Activated naive CD4-positive, alpha-beta T cell treated with anti-CD3 and anti-CD28 coated beads for 36 hours (primary cell): ENCODE results near the gene USP4. TPM values are rescaled to one million over a fixed set of nuclear protein-coding genes. Genes with fewer than 3 reads are reported as not detected.
"Not testable (repeated sequence)": the region's sequence is repeated elsewhere in the genome, so short reads cannot be mapped to it uniquely, and the experiment has no call there.

Source experiments
- CTCF ChIA-PET: fragments of 350-600 bp; sonication (Branson Sonifier 250); formaldehyde crosslinking; loops from one replicate; lab custom pipeline; 2021; ENCODE audit warnings: antibody characterized with exemption; lab: Charles Lee
- DNase-seq: peaks from one replicate; pipeline ENCODE4 v3.0.0-alpha.2; 2020
- H3K27ac Mint-ChIP-seq: one replicate; pipeline ENCODE4 v1.8.0; 2021; ENCODE audit warnings: mild to moderate bottlenecking, mixed read lengths
- H3K27me3 Mint-ChIP-seq: one replicate; pipeline ENCODE4 v1.8.0; 2021; ENCODE audit warnings: low read depth, mixed read lengths
- H3K36me3 Mint-ChIP-seq: one replicate; pipeline ENCODE4 v1.8.0; 2021; ENCODE audit warnings: low read depth, mixed read lengths
- H3K4me1 Mint-ChIP-seq: one replicate; pipeline ENCODE4 v1.8.0; 2021; ENCODE audit warnings: low read depth, mixed read lengths
- H3K4me3 Mint-ChIP-seq: one replicate; pipeline ENCODE4 v1.8.0; 2021; ENCODE audit warnings: mild to moderate bottlenecking, moderate library complexity, mixed read lengths
- H3K9me3 Mint-ChIP-seq: one replicate; pipeline ENCODE4 v1.8.0; 2021; ENCODE audit warnings: mixed read lengths
- intact Hi-C: fragments of 100-400 bp; cut with micrococcal nuclease; formaldehyde crosslinking; loops from one replicate; pipeline ENCODE4 v1.15.1; 2023
- microRNA-seq: library from miRNA; unstranded; fragments of <30 nt; microRNA quantifications from one replicate; pipeline ENCODE4 v1.2.0, GENCODE V29; 2022; ENCODE audit warnings: borderline microRNAs expressed, borderline replicate concordance
- total RNA-seq, 2 experiments: library from RNA; stranded (reverse); gene quantifications; one replicate each; pipeline ENCODE4 v1.2.3, GENCODE V29; 2021

Gene USP4
- total RNA-seq, 2 experiments from 2014 or later: 68.0 to 69.7 TPM

GRCh38 chr3:49236226-49236625, 103.6 kb downstream of the USP4 start:
- intact Hi-C loops: loop anchor here (5.0 kb wide), 1 partner anchor 64 kb away; the partner anchor contains the start of gene KLHDC8B
- Mint-ChIP-seq H3K36me3 (no peaks in the 10 kb centered on the region), H3K27ac (no peak overlapping the region), H3K27me3 (no peaks in the 10 kb centered on the region), H3K4me1 (peaks cover 7% of the 10 kb centered on the region), H3K9me3 (peaks cover 23% of the 10 kb centered on the region), H3K4me3 (no peak overlapping the region)
- DNase-seq: no peak
- CTCF ChIA-PET: interaction anchor here (0.6 kb wide), 1 partner anchor 218 kb away, joined by 4 read pairs; no protein-coding TSS in a partner anchor

- H3K27ac Mint-ChIP-seq, DNase-seq, H3K27me3 Mint-ChIP-seq, CTCF ChIA-PET, H3K4me3 Mint-ChIP-seq, intact Hi-C loops, H3K36me3 Mint-ChIP-seq, H3K4me1 Mint-ChIP-seq: not testable (repeated sequence)
- peaks cover 47% of the 10 kb centered on the region for H3K9me3 Mint-ChIP-seq
Measured at GRCh38 chr3:49228817-49229216, 111.0 kb downstream of the USP4 start.

Small RNA genes within 50 kb of the gene (microRNA-seq; reads per million reads assigned to microRNA genes)
- gene MIR4271: not detected

Other genes starting within 250 kb of the USP4 start
- gene QRICH1, start 246.0 kb downstream of the USP4 start, total RNA-seq: 100 to 1,000 TPM; 100 to 111 TPM
- 100 to 1,000 TPM; 265 to 281 TPM for gene QARS1, start 235.3 kb downstream of the USP4 start, total RNA-seq
- 10 to 100 TPM; 44.3 to 46.5 TPM for gene USP19, start 219.2 kb downstream of the USP4 start, total RNA-seq
- gene LAMB2, start 207.0 kb downstream of the USP4 start, total RNA-seq: not detected
- gene CCDC71, start 173.7 kb downstream of the USP4 start, total RNA-seq: 10 to 100 TPM; 11.8 to 12.8 TPM
- gene KLHDC8B, start 168.5 kb downstream of the USP4 start, total RNA-seq: 1 to 10 TPM; 1.8 to 2.4 TPM
- gene C3orf62, start 62.8 kb downstream of the USP4 start, total RNA-seq: 1 to 10 TPM; 1.7 TPM
- 100 to 1,000 TPM; 198 to 202 TPM for gene GPX1, start 18.3 kb upstream of the USP4 start, total RNA-seq
- gene RHOA, start 71.9 kb upstream of the USP4 start, total RNA-seq: 100 to 1,000 TPM; 463 to 491 TPM
- gene TCTA, start 72.4 kb upstream of the USP4 start, total RNA-seq: 1 to 10 TPM; 9.4 to 9.5 TPM
- 1 to 10 TPM; 2.5 to 2.7 TPM for gene AMT, start 82.4 kb upstream of the USP4 start, total RNA-seq
- 10 to 100 TPM in 1 of 2 experiments, 1 to 10 TPM in 1; 9.1 to 10.1 TPM for gene NICN1, start 89.3 kb upstream of the USP4 start, total RNA-seq
- gene DAG1, start 130.2 kb upstream of the USP4 start, total RNA-seq: 1 to 10 TPM; 6.9 to 8.2 TPM
- gene BSN, start 214.4 kb upstream of the USP4 start, total RNA-seq: under 1 TPM; 0.12 to 0.20 TPM